Measurements from ENCODE around the gene TCF4. TPM values are rescaled to one million over a fixed set of nuclear protein-coding genes. Genes with fewer than 3 reads are reported as not detected.

The TCF4 gene
- total and polyA plus RNA-seq, 2 donors, result 46.3 to 464 TPM

GRCh38 chr18:55499526-55499925 is 88.5 kb downstream of the TCF4 start:
- Histone ChIP-seq H3K4me3 (ENCODE audit: low read depth, low read length) (no peak overlapping the region), H3K4me1 (ENCODE audit: insufficient read depth) (no peaks in the 10 kb centered on the region), H3K36me3 (ENCODE audit: insufficient read depth) (no peaks in the 10 kb centered on the region), H3K27ac (ENCODE audit: low read depth) (no peak overlapping the region)
- 92% methylated on average over 3 of the region's 3 CpGs for WGBS
- DNase-seq (ENCODE audit: extremely low spot score), result no peak

- no peaks in the 10 kb centered on the region for H3K36me3 ChIP-seq (ENCODE audit: insufficient read depth)
- 93% methylated on average over 5 of the region's 5 CpGs for WGBS
- H3K4me1 ChIP-seq (ENCODE audit: insufficient read depth), result no peaks in the 10 kb centered on the region
- no peak overlapping the region for H3K4me3 ChIP-seq (ENCODE audit: low read depth, low read length)
- no peak overlapping the region for H3K27ac ChIP-seq (ENCODE audit: low read depth)
- no peak for DNase-seq (ENCODE audit: extremely low spot score)
These were observed 90.1 kb downstream of the TCF4 start for GRCh38 chr18:55497825-55498403.

DNA sequence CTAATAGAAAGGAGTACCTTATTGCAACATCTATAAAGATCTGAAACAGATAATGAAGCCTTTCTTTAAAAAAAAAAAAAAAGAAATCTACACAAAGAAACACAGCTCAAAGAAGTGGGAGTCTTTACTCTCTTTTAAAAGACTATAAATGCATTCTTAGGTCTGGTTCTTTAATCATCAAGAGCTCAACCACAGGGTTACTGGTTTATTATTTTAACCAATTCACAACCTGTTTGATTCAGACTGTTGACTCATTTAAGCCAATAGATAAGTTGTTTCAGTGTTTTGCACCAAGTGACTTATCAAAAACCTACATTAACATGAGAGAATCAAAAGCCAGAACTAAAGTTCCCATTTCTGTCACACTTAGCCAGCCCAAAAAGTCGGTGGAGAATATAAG is 93.1 kb downstream of the TCF4 start:
- DNase-seq (ENCODE audit: extremely low spot score), result no peak
- no peaks in the 10 kb centered on the region for H3K4me1 ChIP-seq (ENCODE audit: insufficient read depth)
- H3K27ac ChIP-seq (ENCODE audit: low read depth), result no peak overlapping the region
- WGBS, result 59% methylated on average over 1 of the region's 1 CpG
- H3K4me3 ChIP-seq (ENCODE audit: low read depth, low read length), result no peak overlapping the region
- no peaks in the 10 kb centered on the region for H3K36me3 ChIP-seq (ENCODE audit: insufficient read depth)

DNA sequence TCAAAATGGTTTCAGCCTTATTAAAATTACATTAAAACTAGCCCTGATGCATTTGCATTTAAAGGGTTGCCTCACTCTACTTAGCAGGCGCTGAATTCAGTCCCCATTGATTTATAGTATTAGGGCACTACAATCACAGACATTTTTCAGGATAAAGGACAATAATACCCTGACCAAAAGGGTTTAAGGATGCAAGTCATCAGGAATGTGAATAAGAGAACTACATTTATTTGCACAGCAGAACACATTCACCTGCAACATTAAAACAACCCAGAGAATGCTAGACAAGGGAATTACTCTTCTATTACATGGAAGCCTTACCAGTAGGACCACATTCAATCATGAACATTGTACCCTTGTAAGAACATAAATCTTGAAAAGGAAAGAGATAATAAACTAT is 93.6 kb downstream of the TCF4 start:
- no peaks in the 10 kb centered on the region for H3K4me1 ChIP-seq (ENCODE audit: insufficient read depth)
- H3K27ac ChIP-seq (ENCODE audit: low read depth), result no peak overlapping the region
- no peak for DNase-seq (ENCODE audit: extremely low spot score)
- WGBS, result 96% methylated on average over 1 of the region's 1 CpG
- H3K4me3 ChIP-seq (ENCODE audit: low read depth, low read length), result no peak overlapping the region
- H3K36me3 ChIP-seq (ENCODE audit: insufficient read depth), result no peaks in the 10 kb centered on the region

DNA sequence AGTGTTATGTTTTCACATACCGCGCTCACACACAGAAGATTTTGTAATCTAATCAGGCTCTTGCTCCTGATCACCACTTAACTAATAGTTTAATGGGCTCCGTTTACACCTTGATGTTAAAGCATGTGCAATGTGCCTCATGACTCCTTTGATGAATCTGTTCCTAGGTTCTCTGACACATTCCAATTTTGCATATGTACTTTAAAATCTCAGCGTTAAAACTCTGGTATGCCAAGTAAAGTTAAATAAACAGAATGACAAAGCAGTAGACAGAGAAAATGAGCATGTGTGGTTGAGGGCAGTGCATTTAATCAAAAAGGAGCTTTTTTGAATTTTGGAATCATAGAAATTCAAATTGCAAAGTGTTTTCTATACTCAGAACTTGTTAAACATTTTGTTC is 96.4 kb downstream of the TCF4 start:
- no peak for DNase-seq (ENCODE audit: extremely low spot score)
- WGBS, result 84% methylated on average over 4 of the region's 4 CpGs
- Histone ChIP-seq H3K4me1 (ENCODE audit: insufficient read depth) (no peaks in the 10 kb centered on the region), H3K4me3 (ENCODE audit: low read depth, low read length) (no peak overlapping the region), H3K36me3 (ENCODE audit: insufficient read depth) (no peaks in the 10 kb centered on the region), H3K27ac (ENCODE audit: low read depth) (no peak overlapping the region)

GRCh38 chr18:55489034-55489986 is 98.7 kb downstream of the TCF4 start:
- H3K4me3 ChIP-seq (ENCODE audit: low read depth, low read length), result no peak overlapping the region
- no peaks in the 10 kb centered on the region for H3K4me1 ChIP-seq (ENCODE audit: insufficient read depth)
- no peaks in the 10 kb centered on the region for H3K36me3 ChIP-seq (ENCODE audit: insufficient read depth)
- 62% methylated on average over 10 of the region's 10 CpGs for WGBS
- no peak for DNase-seq (ENCODE audit: extremely low spot score)
- H3K27ac ChIP-seq (ENCODE audit: low read depth), result no peak overlapping the region

- 58% methylated on average over 2 of the region's 2 CpGs for WGBS
- Histone ChIP-seq H3K4me3 (ENCODE audit: low read depth, low read length) (no peak overlapping the region), H3K4me1 (ENCODE audit: insufficient read depth) (no peaks in the 10 kb centered on the region), H3K27ac (ENCODE audit: low read depth) (no peak overlapping the region), H3K36me3 (ENCODE audit: insufficient read depth) (no peaks in the 10 kb centered on the region)
- DNase-seq (ENCODE audit: extremely low spot score), result no peak
These were observed 99.5 kb downstream of the TCF4 start for GRCh38 chr18:55488473-55488872.

DNA sequence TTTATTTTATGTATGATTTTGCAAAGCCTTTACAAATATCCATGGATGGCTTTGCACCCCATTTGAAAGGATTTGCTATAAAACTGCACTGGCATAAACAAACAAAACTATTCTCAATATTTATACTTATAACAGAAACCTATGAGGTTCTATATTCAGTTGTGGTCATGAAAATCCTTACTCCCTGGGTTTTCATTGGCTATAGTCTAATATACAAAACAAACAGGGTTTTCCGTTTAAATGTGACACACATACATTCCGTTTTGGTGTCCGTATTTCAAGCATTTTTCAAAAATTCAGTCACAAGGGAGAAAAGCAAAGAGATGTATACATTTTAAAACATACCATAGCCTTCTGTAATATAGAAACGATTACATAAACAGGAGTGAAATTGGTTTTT is 100.0 kb downstream of the TCF4 start:
- no peak overlapping the region for H3K27ac ChIP-seq (ENCODE audit: low read depth)
- no peak for DNase-seq (ENCODE audit: extremely low spot score)
- H3K4me1 ChIP-seq (ENCODE audit: insufficient read depth), result no peaks in the 10 kb centered on the region
- 57% methylated on average over 4 of the region's 4 CpGs for WGBS
- no peaks in the 10 kb centered on the region for H3K36me3 ChIP-seq (ENCODE audit: insufficient read depth)
- no peak overlapping the region for H3K4me3 ChIP-seq (ENCODE audit: low read depth, low read length)

GRCh38 chr18:55486936-55487335 is 101.1 kb downstream of the TCF4 start:
- Histone ChIP-seq H3K27ac (ENCODE audit: low read depth) (no peak overlapping the region), H3K4me3 (ENCODE audit: low read depth, low read length) (no peak overlapping the region), H3K36me3 (ENCODE audit: insufficient read depth) (no peaks in the 10 kb centered on the region), H3K4me1 (ENCODE audit: insufficient read depth) (no peaks in the 10 kb centered on the region)
- DNase-seq (ENCODE audit: extremely low spot score), result no peak
- 97% methylated on average over 3 of the region's 3 CpGs for WGBS

DNA sequence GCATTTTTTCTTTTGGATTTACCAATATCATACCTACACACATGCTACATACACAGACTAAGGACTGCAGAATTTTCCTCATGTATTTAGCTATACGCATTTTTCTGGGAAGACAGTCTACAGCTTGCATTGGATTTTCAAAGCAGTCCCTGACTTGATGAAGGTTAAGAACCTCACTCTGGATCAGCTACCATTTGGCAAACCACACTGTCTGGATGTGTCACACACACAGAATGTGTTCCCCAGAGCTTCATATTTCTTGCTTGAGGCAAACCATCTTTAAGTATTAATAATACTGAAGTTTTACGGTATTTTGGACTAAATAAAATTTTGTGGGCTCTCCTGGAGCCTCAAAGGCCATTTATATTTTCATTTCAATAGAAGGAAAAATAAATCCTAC is 102.3 kb downstream of the TCF4 start:
- no peak for DNase-seq (ENCODE audit: extremely low spot score)
- WGBS, result 75% methylated on average over 2 of the region's 2 CpGs
- Histone ChIP-seq H3K4me1 (ENCODE audit: insufficient read depth) (no peaks in the 10 kb centered on the region), H3K27ac (ENCODE audit: low read depth) (no peak overlapping the region), H3K36me3 (ENCODE audit: insufficient read depth) (no peaks in the 10 kb centered on the region), H3K4me3 (ENCODE audit: low read depth, low read length) (no peak overlapping the region)

- WGBS, result 72% methylated on average over 2 of the region's 2 CpGs
- Histone ChIP-seq H3K4me1 (ENCODE audit: insufficient read depth) (no peaks in the 10 kb centered on the region), H3K4me3 (ENCODE audit: low read depth, low read length) (no peak overlapping the region), H3K27ac (ENCODE audit: low read depth) (no peak overlapping the region), H3K36me3 (ENCODE audit: insufficient read depth) (no peaks in the 10 kb centered on the region)
- DNase-seq (ENCODE audit: extremely low spot score), result no peak
These were observed 103.2 kb downstream of the TCF4 start for GRCh38 chr18:55484773-55485172.

DNA sequence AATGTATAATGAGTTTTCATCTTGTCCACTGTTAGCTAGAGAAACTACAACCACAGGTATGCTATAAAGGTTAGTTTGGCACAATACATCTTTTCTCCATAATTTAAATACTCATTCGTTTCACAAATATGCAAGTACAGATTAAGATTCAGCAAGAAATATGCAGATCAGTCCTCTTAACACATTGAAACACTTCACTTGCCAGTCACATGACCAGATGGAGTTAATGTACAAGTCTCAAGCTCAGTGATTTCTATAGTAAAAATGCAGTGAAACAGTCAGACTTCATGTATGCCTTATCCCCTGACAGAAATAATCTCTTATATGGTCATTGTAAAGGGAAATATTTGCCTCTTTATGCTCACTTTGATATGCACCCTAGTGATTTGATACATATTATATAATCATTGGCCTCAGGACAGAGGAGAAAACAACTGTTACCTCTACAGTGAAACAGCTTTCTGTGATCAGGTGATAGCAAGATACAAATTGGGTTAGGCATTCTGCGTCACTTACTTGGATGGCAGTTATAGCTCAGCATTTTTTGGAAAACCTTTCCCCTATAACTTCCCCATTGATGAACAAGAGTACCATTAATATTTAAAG is 104.6 kb downstream of the TCF4 start:
- Histone ChIP-seq H3K27ac (ENCODE audit: low read depth) (no peak overlapping the region), H3K36me3 (ENCODE audit: insufficient read depth) (no peaks in the 10 kb centered on the region), H3K4me1 (ENCODE audit: insufficient read depth) (no peaks in the 10 kb centered on the region), H3K4me3 (ENCODE audit: low read depth, low read length) (no peak overlapping the region)
- WGBS, result 85% methylated on average over 2 of the region's 2 CpGs
- DNase-seq (ENCODE audit: extremely low spot score), result no peak

DNA sequence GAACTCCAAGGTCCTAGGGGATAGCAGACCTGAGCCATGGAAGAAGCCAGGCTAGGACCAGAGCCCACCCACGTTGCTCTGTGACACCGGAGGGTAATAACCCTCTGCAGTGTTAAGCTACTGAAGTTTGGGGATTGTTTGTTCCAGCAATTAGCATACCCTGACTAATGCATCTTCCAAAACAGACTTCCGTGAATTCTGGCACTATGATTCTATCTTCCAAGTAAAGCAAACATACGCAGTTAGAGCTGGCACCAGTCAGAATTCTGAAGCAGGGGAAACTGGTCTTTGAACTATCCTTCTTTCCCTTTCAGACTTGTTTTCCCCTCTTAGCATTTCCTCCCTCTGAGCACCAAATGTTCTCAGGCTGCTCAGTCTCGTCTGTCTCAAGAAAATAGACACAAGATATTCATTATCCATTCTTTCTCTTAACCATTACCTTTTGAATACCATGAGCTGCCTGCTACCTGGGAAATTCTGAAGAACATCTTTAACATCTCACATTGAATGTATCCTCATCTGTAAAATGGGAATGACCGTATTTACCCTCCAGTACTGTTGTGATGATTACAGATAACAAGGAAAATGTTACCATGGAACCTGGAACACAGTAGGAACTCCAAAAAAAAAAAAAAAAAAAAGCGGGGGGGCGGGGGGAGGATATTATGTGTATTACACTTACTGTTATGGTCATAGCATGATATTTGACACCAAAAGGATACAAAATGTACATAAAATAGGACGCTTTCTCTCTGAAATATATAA is 108.2 kb downstream of the TCF4 start:
- Histone ChIP-seq H3K36me3 (ENCODE audit: insufficient read depth) (no peaks in the 10 kb centered on the region), H3K4me3 (ENCODE audit: low read depth, low read length) (no peak overlapping the region), H3K27ac (ENCODE audit: low read depth) (peak overlapping the region; percentile 11), H3K4me1 (ENCODE audit: insufficient read depth) (no peaks in the 10 kb centered on the region)
- WGBS, result 81% methylated on average over 9 of the region's 9 CpGs
- DNase-seq (ENCODE audit: extremely low spot score), result no peak
